Brain microvascular endothelial cell (primary cell): Measurements from ENCODE around the gene MEGF11.
A peak's percentile ranks its signal among the peaks of the same experiment; 100 is the strongest.

Experiments
- DNase-seq: peaks from one replicate; pipeline ENCODE4 v3.0.0-alpha.2; 2020
- H3K27ac ChIP-seq: fragments of 250-450 bp; sonication (Bioruptor Pico); 2 replicates; pipeline ENCODE4 v1.5.1; 2020; ENCODE audit warnings: mild to moderate bottlenecking, moderate library complexity
- H3K27me3 ChIP-seq: fragments of 250-450 bp; sonication (Bioruptor Pico); replicated peaks from 2 replicates; pipeline ENCODE4 v1.5.1; 2020; ENCODE audit warnings: mild to moderate bottlenecking
- H3K36me3 ChIP-seq: fragments of 250-450 bp; sonication (Bioruptor Pico); replicated peaks from 2 replicates; pipeline ENCODE4 v1.5.1; 2020; ENCODE audit warnings: mild to moderate bottlenecking
- H3K4me3 ChIP-seq: 2 replicates; pipeline ENCODE4 v1.5.1; 2011; ENCODE audit warnings: low read depth, mild to moderate bottlenecking, control low read depth, low read length, moderate library complexity
- CTCF ChIP-seq: IDR thresholded peaks from 2 replicates; pipeline ENCODE4 v1.5.1; 2011; ENCODE audit warnings: low read depth, mild to moderate bottlenecking, moderate library complexity, low read length, control low read depth, inconsistent platforms; ENCODE audit errors: missing control alignments
- in situ Hi-C: cut with HindIII; loops from 2 replicates; pipeline ENCODE4 v1.10.0; 2017; ENCODE audit warnings: low sequenced_read_pairs, low pct_ligation_motif_present

Gene MEGF11

GRCh38 chr15:66233487-66234415, 19.8 kb downstream of the MEGF11 start:
- H3K4me3 ChIP-seq: no peak overlapping the region
- peaks cover 6% of the 10 kb centered on the region for H3K27me3 ChIP-seq
- peak; percentile 28 for TF ChIP-seq CTCF
- no peak overlapping the region for H3K27ac ChIP-seq
- DNase-seq: no peak
- H3K36me3 ChIP-seq: no peaks in the 10 kb centered on the region
- in situ Hi-C loops: no loop called here

- no peak overlapping the region for H3K27ac ChIP-seq
- H3K27me3 ChIP-seq: peaks cover 6% of the 10 kb centered on the region
- no peak for TF ChIP-seq CTCF
- no peak overlapping the region for H3K4me3 ChIP-seq
- H3K36me3 ChIP-seq: no peaks in the 10 kb centered on the region
- DNase-seq: no peak
- in situ Hi-C loops: no loop called here
Observed at GRCh38 chr15:66232267-66232625, 21.3 kb downstream of the MEGF11 start.

GRCh38 chr15:66231394-66232266, 21.9 kb downstream of the MEGF11 start:
- DNase-seq: no peak
- no peak for TF ChIP-seq CTCF
- in situ Hi-C loops: no loop called here
- H3K4me3 ChIP-seq: no peak overlapping the region
- H3K36me3 ChIP-seq: no peaks in the 10 kb centered on the region
- no peak overlapping the region for H3K27ac ChIP-seq
- peaks cover 3% of the 10 kb centered on the region for H3K27me3 ChIP-seq

GRCh38 chr15:66229790-66230465, 23.6 kb downstream of the MEGF11 start:
- H3K27me3 ChIP-seq: no peaks in the 10 kb centered on the region
- no peak for DNase-seq
- H3K27ac ChIP-seq: no peak overlapping the region
- no peak for TF ChIP-seq CTCF
- in situ Hi-C loops: no loop called here
- H3K4me3 ChIP-seq: no peak overlapping the region
- no peaks in the 10 kb centered on the region for H3K36me3 ChIP-seq

GRCh38 chr15:66228807-66229735, 24.5 kb downstream of the MEGF11 start:
- Histone ChIP-seq H3K36me3 (no peaks in the 10 kb centered on the region), H3K27ac (no peak overlapping the region), H3K4me3 (no peak overlapping the region), H3K27me3 (no peaks in the 10 kb centered on the region)
- in situ Hi-C loops: no loop called here
- DNase-seq: no peak
- TF ChIP-seq CTCF: no peak
